Neural cell (in vitro differentiated cells): ENCODE data around the gene PCLO.

ENCODE experiments used
- CTCF ChIP-seq: fragments of 450-650 bp; IDR thresholded peaks from 2 replicates; pipeline ENCODE4 v1.5.1; 2014; ENCODE audit warnings: antibody characterized with exemption, mild to moderate bottlenecking, moderate library complexity; ENCODE audit not compliant: poor library complexity, severe bottlenecking
- EZH2 ChIP-seq: fragments of 200-600, 300-800 bp; shearing (Covaris generic), sonication (generic); IDR thresholded peaks from 2 replicates; pipeline ENCODE4 v1.6.1; 2014; ENCODE audit warnings: antibody characterized with exemption, low read length, borderline replicate concordance, mild to moderate bottlenecking; ENCODE audit not compliant: insufficient read depth, poor library complexity, severe bottlenecking
- MXI1 ChIP-seq: fragments of 450-650 bp; conservative IDR thresholded peaks from 2 replicates; pipeline ENCODE4 v1.6.1; 2014; ENCODE audit warnings: antibody characterized with exemption, mild to moderate bottlenecking; ENCODE audit not compliant: poor library complexity, severe bottlenecking
- REST ChIP-seq: IDR thresholded peaks from 2 replicates; pipeline ENCODE4 v1.6.1; 2012; ENCODE audit warnings: borderline replicate concordance
- TAF1 ChIP-seq: IDR thresholded peaks from 2 replicates; pipeline ENCODE4 v1.6.1; 2012; ENCODE audit warnings: low read depth

- TF ChIP-seq EZH2 (no peak), REST (no peak), CTCF (no peak), TAF1 (no peak), MXI1 (no peak)
These were observed 324.4 kb downstream of the PCLO start for GRCh38 chr7:82838314-82838713.
